ENCODE results near the gene TMEM181. TPM values are rescaled to one million over a fixed set of nuclear protein-coding genes. Genes with fewer than 3 reads are reported as not detected.

TMEM181 gene
- polyA plus RNA-seq, 2 of the 4 experiments (the other 2 are of a cell fraction): 11.6 to 21.1 TPM

DNA sequence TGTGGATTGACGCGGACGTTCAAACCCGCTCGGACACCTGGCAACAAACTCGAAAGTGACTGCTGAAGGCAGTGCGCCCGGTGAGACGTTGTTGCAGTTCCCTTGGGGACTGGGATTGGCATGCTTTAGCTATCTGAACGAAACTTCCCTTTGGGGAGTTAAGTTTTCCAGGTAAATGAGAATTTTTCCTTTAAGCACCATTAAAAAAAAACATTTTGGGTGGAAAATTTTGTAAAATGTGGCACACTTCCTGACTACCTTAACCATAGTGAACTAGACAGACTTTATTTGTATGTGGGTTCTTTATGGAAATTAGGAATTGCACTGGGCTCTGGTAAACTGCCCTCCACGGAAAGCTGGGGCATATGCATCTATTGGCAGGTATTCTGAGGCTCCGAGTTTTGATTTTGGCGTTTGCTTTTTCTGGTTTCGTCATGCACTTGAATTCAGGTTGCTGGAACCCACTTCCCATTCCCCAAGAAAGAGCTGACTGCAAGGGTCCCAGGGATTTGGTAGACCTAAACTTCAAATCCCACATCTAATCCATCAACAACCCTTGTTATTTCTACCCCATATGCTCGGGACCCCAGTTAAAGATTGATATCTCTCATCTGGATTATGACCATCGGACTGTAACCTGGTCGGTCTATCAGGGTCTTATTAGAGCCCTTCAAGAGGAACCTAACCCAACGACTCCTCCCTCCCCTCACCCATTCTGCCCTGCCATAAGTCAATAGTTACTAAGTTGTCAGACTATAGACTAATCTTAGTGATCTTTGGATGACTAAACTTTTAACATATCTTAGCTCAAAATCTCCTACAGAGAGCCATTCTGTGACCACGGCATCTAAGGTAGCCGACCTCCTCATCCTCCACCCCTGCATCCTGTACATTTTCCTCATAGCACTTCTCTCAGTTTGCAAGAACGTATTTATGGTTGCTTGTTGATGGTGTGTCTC is 85.5 kb downstream of the TMEM181 start:
- no peak for TF ChIP-seq HEYL (CRISPR knock-in tag; IDR thresholded peaks at IDR 0.05)
- TF ChIP-seq, protein P1, sequence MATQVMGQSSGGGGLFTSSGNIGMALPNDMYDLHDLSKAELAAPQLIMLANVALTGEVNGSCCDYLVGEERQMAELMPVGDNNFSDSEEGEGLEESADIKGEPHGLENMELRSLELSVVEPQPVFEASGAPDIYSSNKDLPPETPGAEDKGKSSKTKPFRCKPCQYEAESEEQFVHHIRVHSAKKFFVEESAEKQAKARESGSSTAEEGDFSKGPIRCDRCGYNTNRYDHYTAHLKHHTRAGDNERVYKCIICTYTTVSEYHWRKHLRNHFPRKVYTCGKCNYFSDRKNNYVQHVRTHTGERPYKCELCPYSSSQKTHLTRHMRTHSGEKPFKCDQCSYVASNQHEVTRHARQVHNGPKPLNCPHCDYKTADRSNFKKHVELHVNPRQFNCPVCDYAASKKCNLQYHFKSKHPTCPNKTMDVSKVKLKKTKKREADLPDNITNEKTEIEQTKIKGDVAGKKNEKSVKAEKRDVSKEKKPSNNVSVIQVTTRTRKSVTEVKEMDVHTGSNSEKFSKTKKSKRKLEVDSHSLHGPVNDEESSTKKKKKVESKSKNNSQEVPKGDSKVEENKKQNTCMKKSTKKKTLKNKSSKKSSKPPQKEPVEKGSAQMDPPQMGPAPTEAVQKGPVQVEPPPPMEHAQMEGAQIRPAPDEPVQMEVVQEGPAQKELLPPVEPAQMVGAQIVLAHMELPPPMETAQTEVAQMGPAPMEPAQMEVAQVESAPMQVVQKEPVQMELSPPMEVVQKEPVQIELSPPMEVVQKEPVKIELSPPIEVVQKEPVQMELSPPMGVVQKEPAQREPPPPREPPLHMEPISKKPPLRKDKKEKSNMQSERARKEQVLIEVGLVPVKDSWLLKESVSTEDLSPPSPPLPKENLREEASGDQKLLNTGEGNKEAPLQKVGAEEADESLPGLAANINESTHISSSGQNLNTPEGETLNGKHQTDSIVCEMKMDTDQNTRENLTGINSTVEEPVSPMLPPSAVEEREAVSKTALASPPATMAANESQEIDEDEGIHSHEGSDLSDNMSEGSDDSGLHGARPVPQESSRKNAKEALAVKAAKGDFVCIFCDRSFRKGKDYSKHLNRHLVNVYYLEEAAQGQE (IDR thresholded peaks at IDR 0.05): no peak
- no peak for TF ChIP-seq POLR2AphosphoS2 (conservative IDR thresholded peaks at IDR 0.05; ENCODE audit: low read length)
- no peak for TF ChIP-seq FOXS1 (CRISPR knock-in tag; IDR thresholded peaks at IDR 0.05)
- TF ChIP-seq KDM1A (IDR thresholded peaks at IDR 0.05; ENCODE audit: low read depth): no peak
- TF ChIP-seq, protein P2, sequence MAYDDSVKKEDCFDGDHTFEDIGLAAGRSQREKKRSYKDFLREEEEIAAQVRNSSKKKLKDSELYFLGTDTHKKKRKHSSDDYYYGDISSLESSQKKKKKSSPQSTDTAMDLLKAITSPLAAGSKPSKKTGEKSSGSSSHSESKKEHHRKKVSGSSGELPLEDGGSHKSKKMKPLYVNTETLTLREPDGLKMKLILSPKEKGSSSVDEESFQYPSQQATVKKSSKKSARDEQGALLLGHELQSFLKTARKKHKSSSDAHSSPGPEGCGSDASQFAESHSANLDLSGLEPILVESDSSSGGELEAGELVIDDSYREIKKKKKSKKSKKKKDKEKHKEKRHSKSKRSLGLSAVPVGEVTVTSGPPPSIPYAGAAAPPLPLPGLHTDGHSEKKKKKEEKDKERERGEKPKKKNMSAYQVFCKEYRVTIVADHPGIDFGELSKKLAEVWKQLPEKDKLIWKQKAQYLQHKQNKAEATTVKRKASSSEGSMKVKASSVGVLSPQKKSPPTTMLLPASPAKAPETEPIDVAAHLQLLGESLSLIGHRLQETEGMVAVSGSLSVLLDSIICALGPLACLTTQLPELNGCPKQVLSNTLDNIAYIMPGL (CRISPR knock-in tag; IDR thresholded peaks at IDR 0.05; ENCODE audit: borderline replicate concordance): no peak
- no peak for TF ChIP-seq ZC3H11A (IDR thresholded peaks at IDR 0.05)
- TF ChIP-seq, protein P3, sequence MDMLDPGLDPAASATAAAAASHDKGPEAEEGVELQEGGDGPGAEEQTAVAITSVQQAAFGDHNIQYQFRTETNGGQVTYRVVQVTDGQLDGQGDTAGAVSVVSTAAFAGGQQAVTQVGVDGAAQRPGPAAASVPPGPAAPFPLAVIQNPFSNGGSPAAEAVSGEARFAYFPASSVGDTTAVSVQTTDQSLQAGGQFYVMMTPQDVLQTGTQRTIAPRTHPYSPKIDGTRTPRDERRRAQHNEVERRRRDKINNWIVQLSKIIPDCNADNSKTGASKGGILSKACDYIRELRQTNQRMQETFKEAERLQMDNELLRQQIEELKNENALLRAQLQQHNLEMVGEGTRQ (IDR thresholded peaks at IDR 0.05): no peak
- peak overlapping the region; percentile 84 for H3K4me3 ChIP-seq
- ATAC-seq (no peak), FAIRE-seq (no peak), DNase-seq (ENCODE audit: low read depth in 1 of 2, low spot score in 1 of 2) (no peak)
- H3K4me2 ChIP-seq: peak overlapping the region; percentile 79
- peak overlapping the region; percentile 89 to 99 for H3K27ac ChIP-seq
- 34% methylated on average over 21 of the region's 21 CpGs for WGBS (ENCODE audit: missing lambda C conversion rate)
- no peaks in the 10 kb centered on the region for H3K9me3 ChIP-seq
- ChIA-PET CTCF (interaction anchor here (1.0 to 3.4 kb wide), 4 partner anchors 22 to 398 kb away, joined by 3 to 14 read pairs (median 3); no protein-coding TSS in a partner anchor), POLR2A (interaction anchor here (1.7 to 1.8 kb wide), 2 partner anchors 15 to 355 kb away, joined by 6 to 16 read pairs; partner anchors contain the start of gene RSPH3)
- H3K4me1 ChIP-seq: peaks cover 19% of the 10 kb centered on the region

DNA sequence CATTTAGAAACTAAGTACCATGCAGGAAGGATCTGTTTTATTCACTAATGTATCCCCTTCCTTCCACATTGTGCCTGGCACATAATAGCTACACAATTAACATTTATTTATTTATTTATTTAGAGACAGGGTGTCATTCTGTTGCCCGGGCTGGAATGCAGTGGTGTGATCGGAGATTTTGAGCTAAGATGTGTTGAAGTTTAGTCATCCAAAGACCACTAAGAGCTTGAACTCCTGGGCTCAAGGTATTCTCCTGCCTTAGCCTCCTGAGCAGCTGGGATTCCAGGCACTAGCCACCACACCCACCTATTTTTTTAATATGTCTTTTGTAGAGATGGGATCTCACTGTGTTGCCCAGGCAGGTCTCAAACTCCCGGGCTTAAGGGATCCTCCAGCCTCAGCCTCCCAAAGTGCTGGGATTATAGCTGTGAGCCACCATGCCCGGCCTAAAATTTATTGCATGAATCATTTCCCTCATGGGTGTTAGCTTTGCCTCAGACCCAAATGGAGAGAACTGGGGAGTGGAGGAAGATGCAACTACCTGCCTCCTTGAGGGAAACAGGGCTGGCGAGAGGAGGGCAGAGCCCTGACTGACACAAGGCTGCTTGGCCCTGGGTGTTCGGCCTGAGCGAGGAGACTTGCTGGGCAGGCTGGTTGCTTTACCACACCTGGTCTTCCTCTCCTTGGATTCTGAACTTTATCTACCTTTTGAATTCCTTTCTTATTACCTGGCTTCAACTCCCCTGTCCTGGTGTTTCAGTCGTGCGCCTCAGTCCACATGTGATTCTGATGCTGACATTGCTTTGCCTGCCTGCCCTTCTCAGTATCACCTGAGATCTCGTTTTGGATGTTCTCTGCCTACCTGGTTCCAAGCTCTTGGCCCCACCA is 86.4 kb downstream of the TMEM181 start:
- no peak for DNase-seq (ENCODE audit: low read depth in 1 of 2, low spot score in 1 of 2)
- Histone ChIP-seq H3K4me3 (no peak overlapping the region), H3K4me2 (no peak overlapping the region), H3K27ac (no peak overlapping the region), H3K9me3 (no peaks in the 10 kb centered on the region), H3K4me1 (peaks cover 19% of the 10 kb centered on the region)
- no peak for TF ChIP-seq KDM1A (IDR thresholded peaks at IDR 0.05; ENCODE audit: low read depth)
- TF ChIP-seq, protein P4, sequence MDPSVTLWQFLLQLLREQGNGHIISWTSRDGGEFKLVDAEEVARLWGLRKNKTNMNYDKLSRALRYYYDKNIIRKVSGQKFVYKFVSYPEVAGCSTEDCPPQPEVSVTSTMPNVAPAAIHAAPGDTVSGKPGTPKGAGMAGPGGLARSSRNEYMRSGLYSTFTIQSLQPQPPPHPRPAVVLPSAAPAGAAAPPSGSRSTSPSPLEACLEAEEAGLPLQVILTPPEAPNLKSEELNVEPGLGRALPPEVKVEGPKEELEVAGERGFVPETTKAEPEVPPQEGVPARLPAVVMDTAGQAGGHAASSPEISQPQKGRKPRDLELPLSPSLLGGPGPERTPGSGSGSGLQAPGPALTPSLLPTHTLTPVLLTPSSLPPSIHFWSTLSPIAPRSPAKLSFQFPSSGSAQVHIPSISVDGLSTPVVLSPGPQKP (IDR thresholded peaks at IDR 0.05; ENCODE audit: low read depth, low read length): no peak
- no peak for TF ChIP-seq CHD4 (IDR thresholded peaks at IDR 0.05; ENCODE audit: borderline replicate concordance)
- no peak for TF ChIP-seq ZNF302 (CRISPR knock-in tag; IDR thresholded peaks at IDR 0.05)
- no peak for TF ChIP-seq EHF (CRISPR knock-in tag; IDR thresholded peaks at IDR 0.05)
- TF ChIP-seq GATA3 (IDR thresholded peaks at IDR 0.05; ENCODE audit: borderline replicate concordance): no peak
- TF ChIP-seq TP53 (CRISPR knock-in tag; IDR thresholded peaks at IDR 0.05): no peak
- TF ChIP-seq ZC3H11A (IDR thresholded peaks at IDR 0.05): no peak
- TF ChIP-seq, protein P5, sequence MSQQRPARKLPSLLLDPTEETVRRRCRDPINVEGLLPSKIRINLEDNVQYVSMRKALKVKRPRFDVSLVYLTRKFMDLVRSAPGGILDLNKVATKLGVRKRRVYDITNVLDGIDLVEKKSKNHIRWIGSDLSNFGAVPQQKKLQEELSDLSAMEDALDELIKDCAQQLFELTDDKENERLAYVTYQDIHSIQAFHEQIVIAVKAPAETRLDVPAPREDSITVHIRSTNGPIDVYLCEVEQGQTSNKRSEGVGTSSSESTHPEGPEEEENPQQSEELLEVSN (IDR thresholded peaks at IDR 0.05; ENCODE audit: borderline replicate concordance, low read depth): no peak
- TF ChIP-seq, protein P6, sequence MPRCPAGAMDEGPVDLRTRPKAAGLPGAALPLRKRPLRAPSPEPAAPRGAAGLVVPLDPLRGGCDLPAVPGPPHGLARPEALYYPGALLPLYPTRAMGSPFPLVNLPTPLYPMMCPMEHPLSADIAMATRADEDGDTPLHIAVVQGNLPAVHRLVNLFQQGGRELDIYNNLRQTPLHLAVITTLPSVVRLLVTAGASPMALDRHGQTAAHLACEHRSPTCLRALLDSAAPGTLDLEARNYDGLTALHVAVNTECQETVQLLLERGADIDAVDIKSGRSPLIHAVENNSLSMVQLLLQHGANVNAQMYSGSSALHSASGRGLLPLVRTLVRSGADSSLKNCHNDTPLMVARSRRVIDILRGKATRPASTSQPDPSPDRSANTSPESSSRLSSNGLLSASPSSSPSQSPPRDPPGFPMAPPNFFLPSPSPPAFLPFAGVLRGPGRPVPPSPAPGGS (IDR thresholded peaks at IDR 0.05): no peak
- TF ChIP-seq MAFK (IDR thresholded peaks at IDR 0.05; ENCODE audit: partially characterized antibody): no peak
- no peak for TF ChIP-seq HOXB13 (CRISPR knock-in tag; IDR thresholded peaks at IDR 0.05; ENCODE audit: low read depth)
- TF ChIP-seq POLR2AphosphoS2 (conservative IDR thresholded peaks at IDR 0.05; ENCODE audit: low read length): no peak
- no peak for TF ChIP-seq PHF8 (IDR thresholded peaks at IDR 0.05; ENCODE audit: borderline replicate concordance, low read depth)
- no peak for TF ChIP-seq ESRRA (IDR thresholded peaks at IDR 0.05; ENCODE audit: borderline replicate concordance, low read length)
- ATAC-seq: no peak
- ChIA-PET CTCF (interaction anchor here (0.6 to 3.4 kb wide), 5 partner anchors 45 to 432 kb away, joined by 3 to 14 read pairs (median 4); no protein-coding TSS in a partner anchor), POLR2A (no interaction called here)
- no peak for FAIRE-seq
- WGBS (ENCODE audit: missing lambda C conversion rate): 82% methylated on average over 10 of the region's 10 CpGs
